Vagina (tissue), 2 donors: ENCODE results near the gene LRRFIP1. TPM values are rescaled to one million over a fixed set of nuclear protein-coding genes. Genes with fewer than 3 reads are reported as not detected.

Experiments used
- DNase-seq, 2 donors: peaks; one replicate each; pipeline ENCODE4 v3.0.0-alpha.2; 2017; ENCODE audit errors: extremely low spot score in 2 of 2
- H3K27ac ChIP-seq: fragments of 200-600 bp; sonication (generic); one replicate; pipeline ENCODE4 v1.5.1; 2019
- H3K27me3 ChIP-seq: fragments of 200-600 bp; sonication (generic); one replicate; pipeline ENCODE4 v1.5.1; 2019
- H3K36me3 ChIP-seq, 2 donors: fragments of 200-600 bp; sonication (generic); one replicate each; pipeline ENCODE4 v1.5.1; 2017 to 2019
- H3K4me1 ChIP-seq: fragments of 200-600 bp; sonication (generic); one replicate; pipeline ENCODE4 v1.5.1; 2019
- H3K4me3 ChIP-seq, 2 donors: fragments of 200-600 bp; sonication (generic); 1 replicate in 1 of 2; 2 replicates in 1 of 2; pipeline ENCODE4 v1.5.1; 2016 to 2019
- H3K9me3 ChIP-seq: fragments of 200-600 bp; sonication (generic); one replicate; pipeline ENCODE4 v1.5.1; 2019
- POLR2A ChIP-seq, 2 donors: fragments of 450-650 bp; IDR thresholded peaks; one replicate each; pipeline ENCODE4 v1.6.1; 2017; ENCODE audit warnings: antibody characterized with exemption in 2 of 2, mild to moderate bottlenecking in 2 of 2, moderate library complexity in 2 of 2
- POLR2AphosphoS5 ChIP-seq, 2 donors: sonication (generic); formaldehyde crosslinking; IDR thresholded peaks; one replicate each; pipeline ENCODE4 v1.9.0; 2017; ENCODE audit warnings: antibody characterized with exemption in 2 of 2, mild to moderate bottlenecking in 2 of 2, low read depth in 1 of 2; ENCODE audit not compliant: insufficient read depth in 1 of 2
- intact Hi-C: fragments of 100-400 bp; cut with DNase I; formaldehyde crosslinking; loops from one replicate; pipeline ENCODE4 v1.15.1; 2023
- total RNA-seq: library from RNA; depleted of rRNA; stranded (reverse); fragments of >200 nt; gene quantifications from one replicate; pipeline ENCODE4 v1.2.3, GENCODE V29; 2016
- TF ChIP-seq, protein P1 (sequence below), 3 experiments: fragments of 450-650 bp in 2 of 3; fragments of 200-600 bp in 1 of 3; sonication (generic) in 1 of 3; IDR thresholded peaks; one replicate each; pipeline ENCODE4 v1.5.1; 2017 to 2019; ENCODE audit warnings: antibody characterized with exemption in 3 of 3, mild to moderate bottlenecking in 2 of 3, moderate library complexity in 2 of 3

Gene LRRFIP1
- total RNA-seq, 1 donor from 2014 or later: 132 TPM

DNA sequence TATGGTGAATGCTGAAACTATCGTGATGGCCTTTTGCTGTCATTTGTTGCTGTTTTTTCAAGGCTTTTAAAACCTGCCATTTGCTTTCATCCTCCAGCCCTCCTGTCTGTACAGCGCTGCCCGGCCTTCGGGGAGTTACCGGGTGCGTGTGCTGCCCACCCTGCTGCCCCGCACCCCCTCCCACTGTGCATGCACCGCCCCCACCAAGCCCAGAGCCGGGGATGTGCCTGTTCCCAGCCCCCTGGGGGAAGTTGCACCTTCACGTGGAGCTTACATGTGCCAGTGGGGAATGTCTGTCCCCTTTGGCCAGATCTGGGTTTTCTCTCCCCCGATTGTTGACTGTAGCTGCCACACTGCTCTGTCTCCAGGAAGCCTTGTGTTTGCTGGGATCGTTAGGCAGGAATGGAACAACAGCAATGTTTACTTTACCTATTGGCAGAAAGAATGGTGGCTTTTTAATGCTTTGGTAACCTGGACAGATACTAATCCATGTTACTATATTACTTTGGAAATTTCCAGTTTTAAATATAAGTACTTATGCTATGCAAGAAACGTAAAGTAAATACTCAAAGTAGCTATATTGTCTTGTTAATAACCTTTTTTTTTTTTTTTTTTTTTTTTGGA, 106.4 kb downstream of the LRRFIP1 start:
- TF ChIP-seq, protein P1, sequence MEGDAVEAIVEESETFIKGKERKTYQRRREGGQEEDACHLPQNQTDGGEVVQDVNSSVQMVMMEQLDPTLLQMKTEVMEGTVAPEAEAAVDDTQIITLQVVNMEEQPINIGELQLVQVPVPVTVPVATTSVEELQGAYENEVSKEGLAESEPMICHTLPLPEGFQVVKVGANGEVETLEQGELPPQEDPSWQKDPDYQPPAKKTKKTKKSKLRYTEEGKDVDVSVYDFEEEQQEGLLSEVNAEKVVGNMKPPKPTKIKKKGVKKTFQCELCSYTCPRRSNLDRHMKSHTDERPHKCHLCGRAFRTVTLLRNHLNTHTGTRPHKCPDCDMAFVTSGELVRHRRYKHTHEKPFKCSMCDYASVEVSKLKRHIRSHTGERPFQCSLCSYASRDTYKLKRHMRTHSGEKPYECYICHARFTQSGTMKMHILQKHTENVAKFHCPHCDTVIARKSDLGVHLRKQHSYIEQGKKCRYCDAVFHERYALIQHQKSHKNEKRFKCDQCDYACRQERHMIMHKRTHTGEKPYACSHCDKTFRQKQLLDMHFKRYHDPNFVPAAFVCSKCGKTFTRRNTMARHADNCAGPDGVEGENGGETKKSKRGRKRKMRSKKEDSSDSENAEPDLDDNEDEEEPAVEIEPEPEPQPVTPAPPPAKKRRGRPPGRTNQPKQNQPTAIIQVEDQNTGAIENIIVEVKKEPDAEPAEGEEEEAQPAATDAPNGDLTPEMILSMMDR (IDR thresholded peaks at IDR 0.05): no peak
- TF ChIP-seq POLR2A (IDR thresholded peaks at IDR 0.05) (no peak), POLR2AphosphoS5 (IDR thresholded peaks at IDR 0.05; ENCODE audit: insufficient read depth in 1 of 2, low read depth in 1 of 2) (no peak)
- peak overlapping the region in 1 of 2 donors; percentile 13 for H3K4me3 ChIP-seq
- H3K9me3 ChIP-seq: no peaks in the 10 kb centered on the region
- peak in 1 of 2 donors; percentile 82 for DNase-seq
- intact Hi-C loops: no loop called here
- peak overlapping the region; percentile 73 for H3K27ac ChIP-seq
- peaks cover 87% of the 10 kb centered on the region for H3K4me1 ChIP-seq
- H3K27me3 ChIP-seq: no peaks in the 10 kb centered on the region
- H3K36me3 ChIP-seq: no peaks in the 10 kb centered on the region

DNA sequence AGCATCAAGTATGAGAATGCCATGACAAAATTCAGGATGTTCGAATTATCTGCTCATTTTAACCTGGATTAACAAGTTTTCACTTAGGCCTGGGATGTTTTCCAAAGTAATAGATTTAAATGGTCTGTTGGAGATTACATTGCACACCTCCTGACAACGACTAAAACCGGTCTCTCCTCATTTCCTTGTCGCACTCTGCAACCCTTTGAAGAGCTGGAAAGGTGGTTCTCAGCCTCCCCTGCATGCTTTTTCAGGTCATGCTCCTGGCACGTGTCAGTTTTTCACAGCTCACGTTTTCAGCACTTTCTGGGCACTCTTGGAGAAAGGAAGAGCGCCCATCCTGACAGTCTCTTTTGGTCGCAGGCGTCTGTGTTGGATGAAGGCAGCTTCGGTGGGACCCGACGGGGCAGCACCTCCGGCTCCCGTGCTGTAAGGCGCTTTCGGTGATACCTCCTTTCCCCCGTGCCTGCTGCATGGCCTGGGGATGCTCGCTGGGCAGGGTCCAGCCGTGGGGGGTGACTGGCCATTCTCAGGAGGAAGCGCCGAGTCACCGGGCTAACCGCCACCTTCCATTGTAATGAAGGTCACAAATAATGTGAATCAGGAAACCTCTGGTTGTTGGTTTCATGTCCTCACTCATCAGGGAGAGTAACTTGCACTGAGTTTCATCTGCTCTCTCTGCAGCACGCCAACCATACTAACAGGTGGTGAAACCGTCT, 107.7 kb downstream of the LRRFIP1 start:
- H3K4me3 ChIP-seq: no peak overlapping the region
- intact Hi-C loops: loop anchor here (5.0 kb wide), 1 partner anchor 43 kb away; no protein-coding TSS in a partner anchor
- DNase-seq: peak in 1 of 2 donors; percentile 69
- TF ChIP-seq POLR2AphosphoS5 (IDR thresholded peaks at IDR 0.05; ENCODE audit: insufficient read depth in 1 of 2, low read depth in 1 of 2) (no peak), POLR2A (IDR thresholded peaks at IDR 0.05) (no peak)
- TF ChIP-seq, protein P1 (IDR thresholded peaks at IDR 0.05): no peak
- H3K9me3 ChIP-seq: no peaks in the 10 kb centered on the region
- no peaks in the 10 kb centered on the region for H3K27me3 ChIP-seq
- H3K4me1 ChIP-seq: peaks cover 88% of the 10 kb centered on the region
- H3K36me3 ChIP-seq: no peaks in the 10 kb centered on the region
- H3K27ac ChIP-seq: peak overlapping the region; percentile 73

DNA sequence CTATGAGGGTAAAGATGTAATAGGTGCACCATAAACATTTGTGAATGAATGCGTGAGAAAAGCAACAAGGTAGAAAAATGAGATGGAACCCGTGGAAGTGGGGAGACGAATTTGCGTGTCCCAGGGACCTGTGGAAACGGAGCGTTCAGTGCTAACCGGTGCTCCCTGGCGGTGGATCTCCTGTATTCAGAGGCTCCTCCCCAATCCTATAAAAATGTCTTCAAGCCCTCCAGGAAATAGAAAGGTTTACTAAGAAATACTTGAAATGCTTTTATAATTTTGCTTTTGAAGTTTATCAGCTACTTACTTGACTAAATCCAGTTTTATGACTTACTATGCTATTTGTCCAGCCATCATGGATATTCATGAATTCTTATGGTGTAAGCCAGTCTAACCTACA, 108.4 kb downstream of the LRRFIP1 start:
- H3K27ac ChIP-seq: peak overlapping the region; percentile 76
- no peaks in the 10 kb centered on the region for H3K9me3 ChIP-seq
- no peaks in the 10 kb centered on the region for H3K36me3 ChIP-seq
- TF ChIP-seq, protein P1 (IDR thresholded peaks at IDR 0.05): no peak
- no peak for TF ChIP-seq POLR2AphosphoS5 (IDR thresholded peaks at IDR 0.05; ENCODE audit: insufficient read depth in 1 of 2, low read depth in 1 of 2)
- no peak for TF ChIP-seq POLR2A (IDR thresholded peaks at IDR 0.05)
- H3K27me3 ChIP-seq: no peaks in the 10 kb centered on the region
- DNase-seq: peak in 1 of 2 donors; percentile 47
- H3K4me1 ChIP-seq: peaks cover 84% of the 10 kb centered on the region
- intact Hi-C loops: loop anchor here (5.0 kb wide), 1 partner anchor 43 kb away; no protein-coding TSS in a partner anchor
- no peak overlapping the region for H3K4me3 ChIP-seq

DNA sequence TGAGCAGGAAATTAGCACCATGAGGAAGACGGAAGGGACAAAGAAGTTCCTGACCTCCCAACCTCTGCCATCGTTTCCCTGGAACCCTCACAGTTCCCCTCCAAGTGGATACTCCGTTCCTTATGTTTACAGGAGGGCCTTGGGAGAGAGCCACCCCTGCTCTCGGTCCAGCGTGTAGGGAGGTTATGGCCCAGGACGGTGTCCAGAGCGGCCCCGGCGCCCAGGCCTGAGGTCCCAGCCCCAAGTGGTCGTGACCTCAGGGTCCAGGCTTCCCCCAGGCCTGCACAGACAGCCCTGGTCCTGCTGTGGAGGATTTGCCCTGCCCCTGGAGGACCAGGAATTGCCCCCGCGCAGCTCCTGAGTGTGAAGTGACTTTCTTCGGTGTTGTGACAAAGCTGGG, 109.4 kb downstream of the LRRFIP1 start:
- intact Hi-C loops: loop anchor here (5.0 kb wide), 1 partner anchor 44 kb away; no protein-coding TSS in a partner anchor
- Histone ChIP-seq H3K27me3 (no peaks in the 10 kb centered on the region), H3K9me3 (no peaks in the 10 kb centered on the region), H3K27ac (peak overlapping the region; percentile 76), H3K4me3 (no peak overlapping the region), H3K36me3 (no peaks in the 10 kb centered on the region), H3K4me1 (peaks cover 81% of the 10 kb centered on the region)
- TF ChIP-seq POLR2A (IDR thresholded peaks at IDR 0.05): no peak
- TF ChIP-seq POLR2AphosphoS5 (IDR thresholded peaks at IDR 0.05; ENCODE audit: insufficient read depth in 1 of 2, low read depth in 1 of 2): peak in 1 of 2 donors; percentile 28
- TF ChIP-seq, protein P1 (IDR thresholded peaks at IDR 0.05): no peak
- DNase-seq: peak in 1 of 2 donors; percentile 86
